HCT116 (cell line): Measurements from ENCODE around the gene WDR88. TPM values are rescaled to one million over a fixed set of nuclear protein-coding genes. Genes with fewer than 3 reads are reported as not detected.

Experiments
- ATAC-seq: fragments of 200-7000 bp; cut with Tn5 transposase; 2 replicates; pipeline ENCODE4 v1.9.1; 2020; ENCODE audit warnings: mild to moderate bottlenecking, moderate library complexity
- BruUV-seq: library from RNA; stranded (reverse); fragments of 400-500 nt; replicated peaks from 2 replicates; lab custom pipeline; 2021; lab: Mats Ljungman, UMichigan
- CTCF ChIA-PET: fragments of 300-600 bp; sonication (Branson Sonifier 250); formaldehyde crosslinking; loops from one replicate; lab custom pipeline; 2021; ENCODE audit warnings: antibody characterized with exemption; lab: Charles Lee
- POLR2A ChIA-PET: fragments of 300-600, 350-600 bp; sonication (Branson Sonifier 250); formaldehyde crosslinking; loops from one replicate; lab custom pipeline; 2021; ENCODE audit warnings: antibody characterized with exemption; lab: Charles Lee
- RAD21 ChIA-PET, 2 experiments: fragments of 300-600 bp; sonication (Branson Sonifier 250); formaldehyde crosslinking; loops; one replicate each; lab custom pipeline; 2023; ENCODE audit warnings: low total read pairs in 2 of 2; ENCODE audit not compliant: uncharacterized antibody in 2 of 2, unreplicated experiment in 2 of 2, low non-redundant PET in 1 of 2; lab: Charles Lee
- DNase-seq: peaks from one replicate; pipeline ENCODE4 v3.0.0-alpha.2; 2010; ENCODE audit warnings: low read depth, low spot score
- H2AFZ ChIP-seq: fragments of 200-600 bp; shearing (Covaris generic), sonication (generic); 2 replicates; pipeline ENCODE4 v1.6.1; 2017; ENCODE audit warnings: low read depth, mixed run types, mixed read lengths, antibody characterized with exemption, low read length; ENCODE audit not compliant: poor library complexity, severe bottlenecking
- H3K27ac ChIP-seq: 2 replicates; pipeline ENCODE4 v1.5.1; 2012; ENCODE audit warnings: low read depth, low read length
- H3K27me3 ChIP-seq: fragments of 200-600 bp; sonication (generic); 2 replicates; pipeline ENCODE4 v1.6.1; 2016; ENCODE audit warnings: mixed run types, low read length, mixed read lengths; ENCODE audit not compliant: insufficient read depth
- H3K36me3 ChIP-seq, 2 experiments: fragments of 200-500 bp in 1 of 2; fragments of 200-600 bp in 1 of 2; sonication (Bioruptor generic) in 1 of 2; sonication (generic) in 1 of 2; 2 replicates each; pipeline versions ENCODE4 v1.5.1 to v1.6.1; 2014 to 2016; ENCODE audit warnings: low read length in 2 of 2, inconsistent platforms in 1 of 2, mixed read lengths in 1 of 2, mixed run types in 1 of 2; ENCODE audit not compliant: insufficient read depth in 2 of 2, control insufficient read depth in 1 of 2
- H3K4me1 ChIP-seq, 2 experiments: fragments of 200-600 bp in 1 of 2; sonication (generic) in 1 of 2; 2 replicates each; pipeline versions ENCODE4 v1.5.1 to v1.6.1; 2012 to 2017; ENCODE audit warnings: low read length in 2 of 2, inconsistent platforms in 1 of 2, mild to moderate bottlenecking in 1 of 2, mixed read lengths in 1 of 2, mixed run types in 1 of 2, moderate library complexity in 1 of 2; ENCODE audit not compliant: insufficient read depth in 2 of 2, control insufficient read depth in 1 of 2
- H3K4me2 ChIP-seq: fragments of 200-600 bp; sonication (generic); 2 replicates; pipeline ENCODE4 v1.6.1; 2017; ENCODE audit warnings: mixed run types, low read length, mixed read lengths
- H3K4me3 ChIP-seq, 2 experiments: fragments of 200-600 bp in 1 of 2; sonication (generic) in 1 of 2; replicated peaks in 1 of 2; 2 replicates each; pipeline ENCODE4 v1.5.1; 2011 to 2016; ENCODE audit warnings: low read length in 2 of 2, control low read depth in 1 of 2, low read depth in 1 of 2, mild to moderate bottlenecking in 1 of 2, mixed read lengths in 1 of 2, mixed run types in 1 of 2
- H3K79me2 ChIP-seq: fragments of 200-600 bp; sonication (generic); 2 replicates; pipeline ENCODE4 v1.6.1; 2017; ENCODE audit warnings: mild to moderate bottlenecking, mixed run types, low read length, moderate library complexity, mixed read lengths; ENCODE audit not compliant: insufficient read depth
- H3K9ac ChIP-seq: fragments of 200-600 bp; sonication (generic); 2 replicates; pipeline ENCODE4 v1.6.1; 2016; ENCODE audit warnings: low read length, mixed read lengths
- H3K9me2 ChIP-seq: fragments of 200-600 bp; sonication (generic), shearing (Covaris generic); 2 replicates; pipeline ENCODE4 v1.6.1; 2017; ENCODE audit warnings: mixed run types, mild to moderate bottlenecking, moderate library complexity; ENCODE audit not compliant: insufficient read depth
- H3K9me3 ChIP-seq, 2 experiments: fragments of 200-500 bp in 1 of 2; fragments of 200-600 bp in 1 of 2; sonication (Bioruptor generic) in 1 of 2; sonication (generic) in 1 of 2; 2 replicates each; pipeline ENCODE4 v1.6.1; 2014 to 2017; ENCODE audit warnings: low read length in 2 of 2, mixed read lengths in 2 of 2, inconsistent platforms in 1 of 2, low read depth in 1 of 2, mild to moderate bottlenecking in 1 of 2, mixed run types in 1 of 2, moderate library complexity in 1 of 2; ENCODE audit not compliant: control insufficient read depth in 1 of 2, insufficient read depth in 1 of 2
- H4K20me1 ChIP-seq: fragments of 200-600 bp; sonication (generic), shearing (Covaris generic); 2 replicates; pipeline ENCODE4 v1.6.1; 2017; ENCODE audit warnings: mixed run types, mild to moderate bottlenecking, moderate library complexity; ENCODE audit not compliant: insufficient read depth
- CEBPB ChIP-seq: IDR thresholded peaks from 2 replicates; pipeline ENCODE4 v1.6.1; 2012; ENCODE audit warnings: low read depth
- CTCF ChIP-seq, 3 experiments: fragments of 200-600 bp in 1 of 3; sonication (generic) in 1 of 3; IDR thresholded peaks in 2 of 3; conservative IDR thresholded peaks in 1 of 3; 2 replicates each; pipeline ENCODE4 v1.5.1; 2012 to 2017; ENCODE audit warnings: low read depth in 2 of 3, low read length in 2 of 3, antibody characterized with exemption in 1 of 3, borderline replicate concordance in 1 of 3, control low read depth in 1 of 3, mild to moderate bottlenecking in 1 of 3, mixed read lengths in 1 of 3, mixed run types in 1 of 3, moderate library complexity in 1 of 3; ENCODE audit not compliant: insufficient read depth in 1 of 3
- EGR1 ChIP-seq: IDR thresholded peaks from 2 replicates; pipeline ENCODE4 v1.6.1; 2012; ENCODE audit warnings: low read depth
- ELF1 ChIP-seq: IDR thresholded peaks from 2 replicates; pipeline ENCODE4 v1.6.1; 2012; ENCODE audit warnings: low read depth, borderline replicate concordance
- EZH2 ChIP-seq: fragments of 200-600 bp; sonication (generic); IDR thresholded peaks from 2 replicates; pipeline ENCODE4 v1.6.1; 2017; ENCODE audit warnings: antibody characterized with exemption, mixed run types
- JUND ChIP-seq: IDR thresholded peaks from 2 replicates; pipeline ENCODE4 v1.6.1; 2012
- MAX ChIP-seq: IDR thresholded peaks from 2 replicates; pipeline ENCODE4 v1.6.1; 2012
- POLR2AphosphoS5 ChIP-seq: IDR thresholded peaks from 2 replicates; pipeline ENCODE4 v1.6.1; 2011; ENCODE audit warnings: mild to moderate bottlenecking, low read depth, low read length, moderate library complexity
- RAD21 ChIP-seq: IDR thresholded peaks from 2 replicates; pipeline ENCODE4 v1.6.1; 2012; ENCODE audit warnings: low read depth, mild to moderate bottlenecking
- SIN3A ChIP-seq: IDR thresholded peaks from 2 replicates; pipeline ENCODE4 v1.6.1; 2012; ENCODE audit warnings: low read depth
- SP1 ChIP-seq: IDR thresholded peaks from 2 replicates; pipeline ENCODE4 v1.6.1; 2012; ENCODE audit warnings: low read depth
- SRF ChIP-seq: IDR thresholded peaks from 2 replicates; pipeline ENCODE4 v1.6.1; 2012; ENCODE audit warnings: low read depth
- YY1 ChIP-seq: IDR thresholded peaks from 2 replicates; pipeline ENCODE4 v1.6.1; 2011; ENCODE audit warnings: low read length, low read depth, moderate library complexity, mild to moderate bottlenecking; ENCODE audit not compliant: insufficient replicate concordance; ENCODE audit errors: extremely low read depth
- ZFX ChIP-seq: fragments of 450-650 bp; IDR thresholded peaks from 2 replicates; pipeline ENCODE4 v1.6.1; 2017
- ZNF274 ChIP-seq: fragments of 200-500 bp; sonication (Bioruptor generic); IDR thresholded peaks from 2 replicates; pipeline ENCODE4 v1.6.1; 2014; ENCODE audit warnings: mild to moderate bottlenecking, low read depth, low read length, inconsistent platforms
- intact Hi-C: fragments of 100-400 bp; cut with micrococcal nuclease; formaldehyde crosslinking; loops from 2 replicates; pipeline ENCODE4 v1.10.0; 2022
- total RNA-seq: library from RNA; stranded (reverse); gene quantifications from one replicate; pipeline ENCODE4 v1.2.1, GENCODE V29; 2021; ENCODE audit not compliant: unreplicated experiment
- TF ChIP-seq, protein P1 (sequence below): IDR thresholded peaks from 2 replicates; pipeline ENCODE4 v1.6.1; 2012; ENCODE audit warnings: low read depth
- TF ChIP-seq, protein P2 (sequence below): IDR thresholded peaks from 2 replicates; pipeline ENCODE4 v1.6.1; 2011; ENCODE audit warnings: mild to moderate bottlenecking, low read length, moderate library complexity; ENCODE audit not compliant: insufficient replicate concordance; ENCODE audit errors: extremely low read depth

Gene WDR88
- total RNA-seq, 1 experiment from 2014 or later, result not detected

DNA sequence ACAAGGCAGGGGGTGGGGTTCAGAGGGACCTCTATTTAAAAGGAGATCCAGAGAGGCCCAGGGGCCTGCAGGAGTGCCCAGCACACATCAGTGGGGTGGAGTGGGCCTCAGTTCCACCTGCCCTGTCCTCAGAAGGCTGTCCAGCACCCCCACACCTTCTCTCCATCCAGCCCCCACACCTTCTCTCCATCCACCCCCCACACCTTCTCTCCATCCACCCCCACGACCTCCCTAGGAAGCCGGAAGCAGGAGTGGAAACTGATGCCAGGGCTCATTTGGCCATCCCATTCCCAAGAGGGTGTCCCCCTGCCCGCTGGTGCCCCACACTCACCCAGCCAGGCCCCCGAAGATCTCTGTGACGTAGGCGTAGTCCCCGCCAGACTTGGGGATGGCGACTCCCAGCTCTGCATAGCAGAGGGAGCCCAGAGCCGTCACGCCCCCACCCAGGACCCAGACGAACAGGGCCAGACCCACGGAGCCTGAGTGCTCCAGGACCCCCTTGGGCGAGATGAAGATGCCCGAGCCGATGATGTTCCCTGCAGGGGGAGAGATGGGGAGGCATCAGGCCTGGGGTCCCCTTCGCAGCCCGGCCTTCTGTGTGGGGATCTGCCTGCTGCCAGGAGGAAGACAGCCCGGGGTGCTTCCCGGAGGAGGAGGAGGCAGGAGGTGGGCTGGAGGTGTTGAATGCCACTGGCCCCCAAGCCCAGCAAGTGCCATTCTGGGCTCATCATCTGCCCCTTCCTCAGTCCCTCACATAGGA is 83.7 kb downstream of the WDR88 start (continued):
- TF ChIP-seq, protein P1, sequence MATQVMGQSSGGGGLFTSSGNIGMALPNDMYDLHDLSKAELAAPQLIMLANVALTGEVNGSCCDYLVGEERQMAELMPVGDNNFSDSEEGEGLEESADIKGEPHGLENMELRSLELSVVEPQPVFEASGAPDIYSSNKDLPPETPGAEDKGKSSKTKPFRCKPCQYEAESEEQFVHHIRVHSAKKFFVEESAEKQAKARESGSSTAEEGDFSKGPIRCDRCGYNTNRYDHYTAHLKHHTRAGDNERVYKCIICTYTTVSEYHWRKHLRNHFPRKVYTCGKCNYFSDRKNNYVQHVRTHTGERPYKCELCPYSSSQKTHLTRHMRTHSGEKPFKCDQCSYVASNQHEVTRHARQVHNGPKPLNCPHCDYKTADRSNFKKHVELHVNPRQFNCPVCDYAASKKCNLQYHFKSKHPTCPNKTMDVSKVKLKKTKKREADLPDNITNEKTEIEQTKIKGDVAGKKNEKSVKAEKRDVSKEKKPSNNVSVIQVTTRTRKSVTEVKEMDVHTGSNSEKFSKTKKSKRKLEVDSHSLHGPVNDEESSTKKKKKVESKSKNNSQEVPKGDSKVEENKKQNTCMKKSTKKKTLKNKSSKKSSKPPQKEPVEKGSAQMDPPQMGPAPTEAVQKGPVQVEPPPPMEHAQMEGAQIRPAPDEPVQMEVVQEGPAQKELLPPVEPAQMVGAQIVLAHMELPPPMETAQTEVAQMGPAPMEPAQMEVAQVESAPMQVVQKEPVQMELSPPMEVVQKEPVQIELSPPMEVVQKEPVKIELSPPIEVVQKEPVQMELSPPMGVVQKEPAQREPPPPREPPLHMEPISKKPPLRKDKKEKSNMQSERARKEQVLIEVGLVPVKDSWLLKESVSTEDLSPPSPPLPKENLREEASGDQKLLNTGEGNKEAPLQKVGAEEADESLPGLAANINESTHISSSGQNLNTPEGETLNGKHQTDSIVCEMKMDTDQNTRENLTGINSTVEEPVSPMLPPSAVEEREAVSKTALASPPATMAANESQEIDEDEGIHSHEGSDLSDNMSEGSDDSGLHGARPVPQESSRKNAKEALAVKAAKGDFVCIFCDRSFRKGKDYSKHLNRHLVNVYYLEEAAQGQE, result no peak
- TF ChIP-seq, protein P2, sequence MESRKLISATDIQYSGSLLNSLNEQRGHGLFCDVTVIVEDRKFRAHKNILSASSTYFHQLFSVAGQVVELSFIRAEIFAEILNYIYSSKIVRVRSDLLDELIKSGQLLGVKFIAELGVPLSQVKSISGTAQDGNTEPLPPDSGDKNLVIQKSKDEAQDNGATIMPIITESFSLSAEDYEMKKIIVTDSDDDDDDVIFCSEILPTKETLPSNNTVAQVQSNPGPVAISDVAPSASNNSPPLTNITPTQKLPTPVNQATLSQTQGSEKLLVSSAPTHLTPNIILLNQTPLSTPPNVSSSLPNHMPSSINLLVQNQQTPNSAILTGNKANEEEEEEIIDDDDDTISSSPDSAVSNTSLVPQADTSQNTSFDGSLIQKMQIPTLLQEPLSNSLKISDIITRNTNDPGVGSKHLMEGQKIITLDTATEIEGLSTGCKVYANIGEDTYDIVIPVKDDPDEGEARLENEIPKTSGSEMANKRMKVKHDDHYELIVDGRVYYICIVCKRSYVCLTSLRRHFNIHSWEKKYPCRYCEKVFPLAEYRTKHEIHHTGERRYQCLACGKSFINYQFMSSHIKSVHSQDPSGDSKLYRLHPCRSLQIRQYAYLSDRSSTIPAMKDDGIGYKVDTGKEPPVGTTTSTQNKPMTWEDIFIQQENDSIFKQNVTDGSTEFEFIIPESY, result no peak

DNA sequence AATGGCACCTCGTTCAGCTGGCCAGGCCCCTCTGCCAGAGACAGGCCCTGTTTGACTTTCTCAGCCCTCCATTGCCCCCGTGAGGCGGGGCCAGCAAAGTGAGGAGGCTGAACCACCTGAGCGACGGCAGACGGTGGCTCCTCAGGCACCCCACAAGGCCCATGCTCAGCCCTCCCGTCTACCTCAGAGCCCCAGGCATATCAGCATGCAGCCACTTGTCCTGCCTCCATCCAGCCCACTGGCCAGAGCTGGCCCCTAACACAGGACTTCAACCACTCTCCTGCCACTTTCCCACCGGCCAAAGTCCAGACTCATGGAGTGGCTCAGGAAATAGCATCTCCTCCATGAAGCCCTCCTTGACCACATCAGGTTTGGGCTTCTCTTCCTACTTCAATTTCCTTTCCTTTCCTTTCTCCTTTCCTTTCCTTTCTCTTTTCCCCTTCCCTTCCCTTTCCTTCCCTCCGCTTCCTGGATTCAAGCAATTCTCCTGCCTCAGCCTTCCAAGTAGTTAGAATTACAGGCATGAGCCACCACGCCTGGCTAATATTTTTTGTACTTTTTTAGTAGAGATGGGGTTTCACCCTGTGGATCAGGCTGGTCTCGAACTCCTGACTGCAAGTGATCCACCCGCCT is 84.4 kb downstream of the WDR88 start:
- no peaks in the 10 kb centered on the region for H3K36me3 ChIP-seq
- H3K79me2 ChIP-seq, result no peaks in the 10 kb centered on the region
- BruUV-seq, result no TSS peak
- no peaks in the 10 kb centered on the region for H3K4me1 ChIP-seq
- no peak overlapping the region for H3K9ac ChIP-seq
- H3K4me3 ChIP-seq, result no peak overlapping the region
- CTCF ChIA-PET, result no interaction called here
- H3K27ac ChIP-seq, result no peak overlapping the region
- no peak overlapping the region for H2AFZ ChIP-seq
- H3K4me2 ChIP-seq, result no peak overlapping the region
- H3K9me2 ChIP-seq, result no peaks in the 10 kb centered on the region
- POLR2A ChIA-PET, result no interaction called here
- no peaks in the 10 kb centered on the region for H4K20me1 ChIP-seq
- H3K9me3 ChIP-seq, result no peaks in the 10 kb centered on the region
- RAD21 ChIA-PET, result no interaction called here
- ATAC-seq (no peak), DNase-seq (no peak)
- intact Hi-C loops, result no loop called here
- H3K27me3 ChIP-seq, result no peaks in the 10 kb centered on the region
- no peak for TF ChIP-seq JUND
- no peak for TF ChIP-seq SP1
- no peak for TF ChIP-seq ELF1
- no peak for TF ChIP-seq MAX
- TF ChIP-seq EGR1, result no peak
- no peak for TF ChIP-seq EZH2
- no peak for TF ChIP-seq CEBPB
- TF ChIP-seq SRF, result no peak
- no peak for TF ChIP-seq RAD21
- no peak for TF ChIP-seq CTCF (IDR thresholded peaks at IDR 0.05 in 2 of 3, conservative IDR thresholded peaks at IDR 0.05 in 1 of 3; ENCODE audit: borderline replicate concordance in 1 of 3, insufficient read depth in 1 of 3, low read depth in 2 of 3, low read length in 2 of 3)
- TF ChIP-seq YY1, result no peak
- no peak for TF ChIP-seq SIN3A
- no peak for TF ChIP-seq ZFX
- no peak for TF ChIP-seq POLR2AphosphoS5
- no peak for TF ChIP-seq ZNF274
